Upper lobe of left lung (tissue), 4 donors: Measurements from ENCODE around the gene AMBP.

Experiments used
- EP300 ChIP-seq, 4 donors: sonication (generic); formaldehyde crosslinking; IDR thresholded peaks; one replicate each; pipeline ENCODE4 v1.5.1; 2017; ENCODE audit warnings: antibody characterized with exemption in 4 of 4, control low read depth in 2 of 4
- POLR2A ChIP-seq, 4 donors: fragments of 450-650 bp; IDR thresholded peaks; one replicate each; pipeline ENCODE4 v1.5.1; 2016 to 2017; ENCODE audit warnings: antibody characterized with exemption in 4 of 4, mild to moderate bottlenecking in 2 of 4
- POLR2AphosphoS5 ChIP-seq, 2 donors: sonication (generic); formaldehyde crosslinking; IDR thresholded peaks; one replicate each; pipeline ENCODE4 v1.5.1; 2017; ENCODE audit warnings: antibody characterized with exemption in 2 of 2
- TF ChIP-seq, protein P1 (sequence below), 6 experiments: fragments of 450-650 bp in 4 of 6; fragments of 200-600 bp in 2 of 6; sonication (generic) in 2 of 6; IDR thresholded peaks; one replicate each; pipeline ENCODE4 v1.5.1; 2016 to 2019; ENCODE audit warnings: antibody characterized with exemption in 6 of 6

DNA sequence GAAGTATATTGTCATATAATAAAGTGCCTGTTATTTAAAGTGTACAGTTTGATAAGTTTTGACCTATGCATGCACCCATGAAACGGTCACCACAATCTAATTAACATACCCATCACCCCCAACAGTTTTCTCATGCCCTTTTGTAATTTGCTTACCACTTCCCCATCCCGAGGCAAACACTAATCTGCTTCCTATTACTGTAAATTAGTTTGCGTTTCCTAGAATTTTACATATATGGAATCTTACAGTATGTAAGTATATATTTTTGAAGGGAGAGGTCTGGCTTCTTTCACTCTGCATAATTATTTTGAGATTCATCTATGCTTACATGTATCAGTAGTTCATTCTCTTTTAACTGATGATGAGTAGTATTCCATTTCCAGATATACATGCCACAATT is 56.5 kb downstream of the AMBP start:
- TF ChIP-seq, protein P1, sequence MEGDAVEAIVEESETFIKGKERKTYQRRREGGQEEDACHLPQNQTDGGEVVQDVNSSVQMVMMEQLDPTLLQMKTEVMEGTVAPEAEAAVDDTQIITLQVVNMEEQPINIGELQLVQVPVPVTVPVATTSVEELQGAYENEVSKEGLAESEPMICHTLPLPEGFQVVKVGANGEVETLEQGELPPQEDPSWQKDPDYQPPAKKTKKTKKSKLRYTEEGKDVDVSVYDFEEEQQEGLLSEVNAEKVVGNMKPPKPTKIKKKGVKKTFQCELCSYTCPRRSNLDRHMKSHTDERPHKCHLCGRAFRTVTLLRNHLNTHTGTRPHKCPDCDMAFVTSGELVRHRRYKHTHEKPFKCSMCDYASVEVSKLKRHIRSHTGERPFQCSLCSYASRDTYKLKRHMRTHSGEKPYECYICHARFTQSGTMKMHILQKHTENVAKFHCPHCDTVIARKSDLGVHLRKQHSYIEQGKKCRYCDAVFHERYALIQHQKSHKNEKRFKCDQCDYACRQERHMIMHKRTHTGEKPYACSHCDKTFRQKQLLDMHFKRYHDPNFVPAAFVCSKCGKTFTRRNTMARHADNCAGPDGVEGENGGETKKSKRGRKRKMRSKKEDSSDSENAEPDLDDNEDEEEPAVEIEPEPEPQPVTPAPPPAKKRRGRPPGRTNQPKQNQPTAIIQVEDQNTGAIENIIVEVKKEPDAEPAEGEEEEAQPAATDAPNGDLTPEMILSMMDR (IDR thresholded peaks at IDR 0.05): no peak
- TF ChIP-seq POLR2A (IDR thresholded peaks at IDR 0.05): no peak
- no peak for TF ChIP-seq POLR2AphosphoS5 (IDR thresholded peaks at IDR 0.05)
- TF ChIP-seq EP300 (IDR thresholded peaks at IDR 0.05): no peak
